Naive thymus-derived CD8-positive, alpha-beta T cell (primary cell): ENCODE results near the gene AQP2. TPM values are rescaled to one million over a fixed set of nuclear protein-coding genes. Genes with fewer than 3 reads are reported as not detected.

Experiments
- ATAC-seq, 2 donors: fragments of 150-1000 bp; cut with Tn5 transposase in 1 of 2; sonication (Bioruptor Pico), chemical (Tn5 transposase) in 1 of 2; 1 replicate in 1 of 2; 2 replicates in 1 of 2; pipeline ENCODE4 v1.10.0; 2021; ENCODE audit warnings: mild to moderate bottlenecking in 2 of 2, moderate library complexity in 2 of 2
- POLR2A ChIA-PET: fragments of 350-600 bp; sonication (Branson Sonifier 250); formaldehyde crosslinking; loops from one replicate; lab custom pipeline; 2021; ENCODE audit warnings: antibody characterized with exemption; lab: Charles Lee
- DNase-seq, 10 donors: peaks; one replicate each; pipeline versions ENCODE4 v3.0.0 to v3.0.0-alpha.2; 2020 to 2022
- H3K27ac Mint-ChIP-seq, 10 donors: one replicate each; pipeline ENCODE4 v1.8.0; 2020 to 2022; ENCODE audit warnings: mild to moderate bottlenecking in 10 of 10, mixed read lengths in 10 of 10, moderate library complexity in 4 of 10, inconsistent platforms in 1 of 10
- H3K27me3 Mint-ChIP-seq, 5 donors: one replicate each; pipeline ENCODE4 v1.8.0; 2021 to 2022; ENCODE audit warnings: mixed read lengths in 5 of 5
- H3K36me3 Mint-ChIP-seq, 3 donors: one replicate each; pipeline ENCODE4 v1.8.0; 2020 to 2022; ENCODE audit warnings: mixed read lengths in 3 of 3, mild to moderate bottlenecking in 2 of 3, inconsistent platforms in 1 of 3
- H3K4me1 Mint-ChIP-seq, 4 donors: one replicate each; pipeline ENCODE4 v1.8.0; 2021 to 2022; ENCODE audit warnings: mixed read lengths in 4 of 4
- H3K4me3 Mint-ChIP-seq, 10 donors: one replicate each; pipeline ENCODE4 v1.8.0; 2020 to 2022; ENCODE audit warnings: mild to moderate bottlenecking in 10 of 10, mixed read lengths in 10 of 10, moderate library complexity in 6 of 10, inconsistent platforms in 1 of 10
- H3K9me3 Mint-ChIP-seq, 9 donors: one replicate each; pipeline ENCODE4 v1.8.0; 2020 to 2022; ENCODE audit warnings: mixed read lengths in 9 of 9, mild to moderate bottlenecking in 3 of 9, inconsistent platforms in 1 of 9, moderate library complexity in 1 of 9
- polyA plus RNA-seq, 3 donors: library from polyadenylated mRNA; unstranded; fragments of 300-500 nt; fragmentation: Illumina TruSeq; gene quantifications; one replicate each; pipeline ENCODE4 v1.2.3, GENCODE V29; 2021
- total RNA-seq, 8 experiments: library from RNA in 2 of 8; stranded (reverse) in 2 of 8; gene quantifications; one replicate each; pipeline ENCODE4 v1.2.3 and lab custom pipeline; 2021 to 2026

The AQP2 gene
- total and polyA plus RNA-seq, 5 experiments from 2014 or later, result not detected

GRCh38 chr12:50006754-50007442, 56.4 kb downstream of the AQP2 start:
- Mint-ChIP-seq H3K9me3 (no peaks in the 10 kb centered on the region), H3K4me1 (peaks cover 0 to 7% (median 0%) of the 10 kb centered on the region in 4 donors), H3K27me3 (no peaks in the 10 kb centered on the region), H3K27ac (no peak overlapping the region), H3K36me3 (peaks cover 0 to 21% (median 3%) of the 10 kb centered on the region in 3 donors), H3K4me3 (no peak overlapping the region)
- ATAC-seq, result no peak
- POLR2A ChIA-PET, result no interaction called here
- no peak for DNase-seq

Other genes with a start within 250 kb of the AQP2 start
- gene FMNL3, start 243.3 kb upstream of the AQP2 start, total RNA-seq, result 10 to 100 TPM; 34.4 to 36.5 TPM
- gene FMNL3, start 243.3 kb upstream of the AQP2 start, polyA plus RNA-seq, result 10 to 100 TPM in 1 of 3 donors, 1 to 10 TPM in 2; 7.6 to 12.1 (median 8.4) TPM
- 100 to 1,000 TPM; 380 to 412 TPM for gene TMBIM6, start 209.2 kb upstream of the AQP2 start, total RNA-seq
- gene TMBIM6, start 209.2 kb upstream of the AQP2 start, polyA plus RNA-seq, result 1,000 to 10,000 TPM in 1 of 3 donors, 100 to 1,000 TPM in 2; 817 to 1,126 (median 845) TPM
- gene NCKAP5L, start 122.3 kb upstream of the AQP2 start, total RNA-seq, result 10 to 100 TPM; 13.0 to 14.2 TPM
- 1 to 10 TPM; 1.9 to 5.1 (median 2.4) TPM for gene NCKAP5L, start 122.3 kb upstream of the AQP2 start, polyA plus RNA-seq
- 10 to 100 TPM; 15.7 to 15.9 TPM for gene BCDIN3D, start 107.6 kb upstream of the AQP2 start, total RNA-seq
- gene BCDIN3D, start 107.6 kb upstream of the AQP2 start, polyA plus RNA-seq, result 1 to 10 TPM; 5.9 to 7.1 (median 6.8) TPM
- not detected for gene FAIM2, start 46.8 kb upstream of the AQP2 start, total RNA-seq
- gene FAIM2, start 46.8 kb upstream of the AQP2 start, polyA plus RNA-seq, result under 1 TPM in 1 of 3 donors, not detected in 2; 0.39 TPM
- not detected for gene AQP5, start 11.1 kb downstream of the AQP2 start, total RNA-seq
- not detected for gene AQP5, start 11.1 kb downstream of the AQP2 start, polyA plus RNA-seq
- not detected for gene AQP6, start 22.2 kb downstream of the AQP2 start, total RNA-seq
- not detected for gene AQP6, start 22.2 kb downstream of the AQP2 start, polyA plus RNA-seq
- 10 to 100 TPM; 11.0 to 12.8 TPM for gene RACGAP1, start 74.8 kb downstream of the AQP2 start, total RNA-seq
- 10 to 100 TPM in 1 of 3 donors, 1 to 10 TPM in 2; 8.4 to 11.5 (median 8.6) TPM for gene RACGAP1, start 74.8 kb downstream of the AQP2 start, polyA plus RNA-seq
- gene ASIC1, start 106.9 kb downstream of the AQP2 start, total RNA-seq, result 10 to 100 TPM; 11.7 to 12.2 TPM
- 1 to 10 TPM in 2 of 3 donors, under 1 TPM in 1; 0.97 to 1.3 (median 1.0) TPM for gene ASIC1, start 106.9 kb downstream of the AQP2 start, polyA plus RNA-seq
- gene SMARCD1, start 134.6 kb downstream of the AQP2 start, total RNA-seq, result 10 to 100 TPM; 63.1 to 71.8 TPM
- gene SMARCD1, start 134.6 kb downstream of the AQP2 start, polyA plus RNA-seq, result 10 to 100 TPM in 2 of 3 donors, 1 to 10 TPM in 1; 9.7 to 16.8 (median 16.0) TPM
- gene GPD1, start 153.3 kb downstream of the AQP2 start, total RNA-seq, result 1 to 10 TPM; 1.1 to 1.5 TPM
- gene GPD1, start 153.3 kb downstream of the AQP2 start, polyA plus RNA-seq, result not detected
- gene COX14, start 161.5 kb downstream of the AQP2 start, total RNA-seq, result 10 to 100 TPM; 43.4 to 47.1 TPM
- 100 to 1,000 TPM; 266 to 317 (median 298) TPM for gene COX14, start 161.5 kb downstream of the AQP2 start, polyA plus RNA-seq
- gene CERS5, start 216.6 kb downstream of the AQP2 start, total RNA-seq, result 10 to 100 TPM; 51.0 to 55.7 TPM
- gene CERS5, start 216.6 kb downstream of the AQP2 start, polyA plus RNA-seq, result 10 to 100 TPM; 31.0 to 45.0 (median 33.6) TPM